DND-41 (cell line): ENCODE data around the gene ADCY10.

ENCODE experiments used
- ATAC-seq: fragments of 200-7000 bp; cut with Tn5 transposase; 3 replicates; pipeline ENCODE4 v1.9.1; 2021; ENCODE audit warnings: low read depth; ENCODE audit not compliant: insufficient read depth
- DNase-seq: peaks from one replicate; pipeline ENCODE4 v3.0.0-alpha.2; 2020
- H2AFZ ChIP-seq: 2 replicates; pipeline ENCODE4 v1.6.0; 2012; ENCODE audit warnings: low read depth, low read length
- H3K27ac ChIP-seq: 2 replicates; pipeline ENCODE4 v1.5.1; 2012; ENCODE audit warnings: low read length, inconsistent platforms
- H3K27me3 ChIP-seq: fragments of 200-600 bp; sonication (generic); 2 replicates; pipeline ENCODE4 v1.6.0; 2012; ENCODE audit warnings: low read length, mild to moderate bottlenecking, inconsistent platforms; ENCODE audit not compliant: insufficient read depth, poor library complexity
- H3K36me3 ChIP-seq: 2 replicates; pipeline ENCODE4 v1.5.1; 2012; ENCODE audit warnings: low read length, inconsistent platforms; ENCODE audit not compliant: insufficient read depth
- H3K4me1 ChIP-seq: 2 replicates; pipeline ENCODE4 v1.5.1; 2012; ENCODE audit warnings: mild to moderate bottlenecking, low read length; ENCODE audit not compliant: insufficient read depth
- H3K4me2 ChIP-seq: 2 replicates; pipeline ENCODE4 v1.6.0; 2012; ENCODE audit warnings: mild to moderate bottlenecking, moderate library complexity, low read length, inconsistent platforms; ENCODE audit not compliant: insufficient read depth
- H3K4me3 ChIP-seq, 2 experiments: fragments of 200-600 bp in 1 of 2; shearing (Covaris generic) in 1 of 2; 2 replicates each; pipeline ENCODE4 v1.5.1; 2012 to 2016; ENCODE audit warnings: inconsistent platforms in 2 of 2, low read length in 2 of 2, mild to moderate bottlenecking in 2 of 2, low read depth in 1 of 2, moderate library complexity in 1 of 2
- H3K79me2 ChIP-seq: 2 replicates; pipeline ENCODE4 v1.6.0; 2012; ENCODE audit warnings: low read length, inconsistent platforms; ENCODE audit not compliant: insufficient read depth
- H3K9ac ChIP-seq: 2 replicates; pipeline ENCODE4 v1.6.0; 2012; ENCODE audit warnings: low read depth, mild to moderate bottlenecking, inconsistent platforms, low read length, moderate library complexity
- H3K9me3 ChIP-seq: 2 replicates; pipeline ENCODE4 v1.5.1; 2012; ENCODE audit warnings: low read length, moderate library complexity, mild to moderate bottlenecking, inconsistent platforms; ENCODE audit not compliant: insufficient read depth, severe bottlenecking
- H4K20me1 ChIP-seq: 2 replicates; pipeline ENCODE4 v1.6.0; 2012; ENCODE audit warnings: low read length; ENCODE audit not compliant: insufficient read depth
- CTCF ChIP-seq: IDR thresholded peaks from 2 replicates; pipeline ENCODE4 v1.5.1; 2012; ENCODE audit warnings: borderline replicate concordance, low read length, moderate library complexity, mild to moderate bottlenecking; ENCODE audit not compliant: poor library complexity, severe bottlenecking; ENCODE audit errors: extremely low read depth
- EZH2 ChIP-seq: IDR thresholded peaks from 3 replicates; pipeline ENCODE4 v1.6.1; 2012; ENCODE audit warnings: borderline replicate concordance, low read depth, mild to moderate bottlenecking, moderate library complexity, low read length, inconsistent platforms; ENCODE audit not compliant: severe bottlenecking

ADCY10 gene

GRCh38 chr1:167928457-167928852 is 14.5 kb upstream of the ADCY10 start:
- TF ChIP-seq EZH2 (no peak), CTCF (no peak)
- Histone ChIP-seq H3K4me2 (no peak overlapping the region), H4K20me1 (no peaks in the 10 kb centered on the region), H3K79me2 (peaks cover 61% of the 10 kb centered on the region), H3K9ac (no peak overlapping the region), H3K4me1 (peaks cover 3% of the 10 kb centered on the region), H3K36me3 (no peaks in the 10 kb centered on the region), H3K9me3 (no peaks in the 10 kb centered on the region), H2AFZ (no peak overlapping the region), H3K4me3 (no peak overlapping the region), H3K27me3 (no peaks in the 10 kb centered on the region), H3K27ac (no peak overlapping the region)
- ATAC-seq, result no peak
- no peak for DNase-seq

GRCh38 chr1:167927046-167927754 is 13.3 kb upstream of the ADCY10 start:
- Histone ChIP-seq H3K4me1 (no peaks in the 10 kb centered on the region), H3K27ac (no peak overlapping the region), H3K9me3 (no peaks in the 10 kb centered on the region), H2AFZ (no peak overlapping the region), H3K4me3 (no peak overlapping the region), H3K79me2 (peaks cover 49% of the 10 kb centered on the region), H3K36me3 (no peaks in the 10 kb centered on the region), H3K9ac (no peak overlapping the region), H3K4me2 (no peak overlapping the region), H3K27me3 (no peaks in the 10 kb centered on the region), H4K20me1 (no peaks in the 10 kb centered on the region)
- no peak for TF ChIP-seq CTCF
- TF ChIP-seq EZH2, result no peak
- ATAC-seq, result no peak
- no peak for DNase-seq

GRCh38 chr1:167926486-167926997 is 12.6 kb upstream of the ADCY10 start:
- Histone ChIP-seq H3K36me3 (no peaks in the 10 kb centered on the region), H3K9me3 (no peaks in the 10 kb centered on the region), H4K20me1 (no peaks in the 10 kb centered on the region), H3K4me3 (no peak overlapping the region), H3K79me2 (peaks cover 46% of the 10 kb centered on the region), H3K4me1 (no peaks in the 10 kb centered on the region), H2AFZ (no peak overlapping the region), H3K27me3 (no peaks in the 10 kb centered on the region), H3K4me2 (no peak overlapping the region), H3K27ac (no peak overlapping the region), H3K9ac (no peak overlapping the region)
- DNase-seq (no peak), ATAC-seq (no peak)
- TF ChIP-seq CTCF, result no peak
- TF ChIP-seq EZH2, result no peak
